SU-DHL-6 (cell line): ENCODE results near the gene C10orf71.

ENCODE experiments used
- H2AFZ ChIP-seq: fragments of 200-600 bp; sonication (generic); 2 replicates; pipeline ENCODE4 v1.6.1; 2014; ENCODE audit warnings: low read depth, mild to moderate bottlenecking, moderate library complexity, mixed read lengths, antibody characterized with exemption, low read length; ENCODE audit not compliant: severe bottlenecking
- H3F3A ChIP-seq: fragments of 200-600 bp; shearing (Covaris generic); 2 replicates; pipeline ENCODE4 v1.6.0; 2016; ENCODE audit warnings: antibody characterized with exemption, mild to moderate bottlenecking; ENCODE audit not compliant: insufficient read depth
- H3K27ac ChIP-seq: fragments of 200-600 bp; sonication (generic); 2 replicates; pipeline ENCODE4 v1.5.1; 2016; ENCODE audit warnings: low read depth, mild to moderate bottlenecking, low read length, moderate library complexity, mixed read lengths
- H3K27me3 ChIP-seq: fragments of 200-600 bp; sonication (generic), shearing (Covaris generic); 2 replicates; pipeline ENCODE4 v1.6.0; 2014; ENCODE audit warnings: mild to moderate bottlenecking, low read length
- H3K36me3 ChIP-seq: fragments of 200-600 bp; sonication (generic); 2 replicates; pipeline ENCODE4 v1.6.1; 2014; ENCODE audit warnings: mild to moderate bottlenecking, low read length, mixed read lengths
- H3K4me2 ChIP-seq: fragments of 300-600, 200-600 bp; shearing (Covaris generic), sonication (generic); 2 replicates; pipeline ENCODE4 v1.6.0; 2014; ENCODE audit warnings: low read length, low read depth, mild to moderate bottlenecking; ENCODE audit not compliant: poor library complexity, severe bottlenecking
- H3K4me3 ChIP-seq: fragments of 200-600 bp; sonication (generic); 2 replicates; pipeline ENCODE4 v1.5.1; 2014; ENCODE audit warnings: antibody characterized with exemption, low read length, mild to moderate bottlenecking, mixed read lengths; ENCODE audit not compliant: insufficient read depth, poor library complexity, severe bottlenecking
- H3K79me2 ChIP-seq: fragments of 200-600 bp; sonication (generic); 2 replicates; pipeline ENCODE4 v1.6.1; 2014; ENCODE audit warnings: mild to moderate bottlenecking, low read length, moderate library complexity; ENCODE audit not compliant: insufficient read depth
- H3K9ac ChIP-seq: fragments of 200-600 bp; sonication (generic); 2 replicates; pipeline ENCODE4 v1.7.0; 2014; ENCODE audit warnings: mild to moderate bottlenecking, low read length
- H3K9me2 ChIP-seq: fragments of 200-600 bp; sonication (generic); replicated peaks from 2 replicates; pipeline ENCODE4 v1.6.1; 2014; ENCODE audit warnings: low read length; ENCODE audit not compliant: insufficient read depth
- H3K9me3 ChIP-seq: fragments of 200-600 bp; sonication (generic); 2 replicates; pipeline ENCODE4 v1.6.1; 2014; ENCODE audit warnings: low read length, mixed read lengths; ENCODE audit not compliant: insufficient read depth
- H4K20me1 ChIP-seq: fragments of 200-600 bp; sonication (generic); 2 replicates; pipeline ENCODE4 v1.6.1; 2014; ENCODE audit warnings: low read depth, mild to moderate bottlenecking, antibody characterized with exemption, low read length, moderate library complexity, mixed read lengths
- CTCF ChIP-seq: fragments of 200-600 bp; sonication (generic); IDR thresholded peaks from one replicate; pipeline ENCODE4 v1.5.1; 2017; ENCODE audit warnings: antibody characterized with exemption, mild to moderate bottlenecking, low read length, moderate library complexity; ENCODE audit not compliant: insufficient read depth, poor library complexity, severe bottlenecking
- EZH2phosphoT487 ChIP-seq: fragments of 200-600 bp; sonication (generic), shearing (Covaris generic); conservative IDR thresholded peaks from 2 replicates; pipeline ENCODE4 v1.6.1; 2018; ENCODE audit warnings: mild to moderate bottlenecking, antibody characterized with exemption, low read length, moderate library complexity, mixed read lengths

Gene C10orf71

DNA sequence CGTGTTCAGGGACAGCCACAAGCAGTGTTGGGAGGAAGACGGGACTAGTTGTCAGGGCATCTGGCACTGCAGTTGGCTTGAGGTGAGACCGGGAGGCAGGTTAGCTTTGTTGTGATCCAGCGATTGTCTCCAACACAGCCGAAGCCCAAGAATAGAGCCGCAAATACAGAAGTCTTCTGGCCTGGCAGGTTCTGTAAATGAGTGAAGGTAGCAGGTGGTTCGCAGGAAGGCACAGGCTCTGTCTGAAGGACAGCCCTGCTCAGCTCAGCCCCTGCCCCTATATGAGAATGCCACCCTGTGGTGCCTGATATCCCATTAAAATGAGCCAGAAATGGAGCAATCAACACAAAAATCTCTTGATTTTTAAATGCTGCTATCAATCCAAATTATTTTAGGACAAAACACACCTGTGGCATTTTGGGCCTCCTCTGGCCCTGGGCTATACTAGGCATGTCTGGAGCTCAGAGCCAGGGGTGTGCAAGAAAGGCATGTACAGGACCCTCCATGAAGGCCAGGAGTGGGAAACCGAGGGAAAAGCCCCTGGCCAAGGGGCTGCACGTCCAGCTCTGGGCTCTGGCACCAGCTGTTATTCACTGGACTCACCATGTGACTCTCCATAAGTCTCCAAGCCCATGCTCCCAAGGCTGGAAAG, 11.2 kb upstream of the C10orf71 start:
- no peaks in the 10 kb centered on the region for H3K9me3 ChIP-seq
- no peak overlapping the region for H3K4me3 ChIP-seq
- no peaks in the 10 kb centered on the region for H3F3A ChIP-seq
- no peaks in the 10 kb centered on the region for H3K9me2 ChIP-seq
- H3K27ac ChIP-seq: no peak overlapping the region
- H4K20me1 ChIP-seq: no peaks in the 10 kb centered on the region
- no peak overlapping the region for H3K9ac ChIP-seq
- no peak overlapping the region for H2AFZ ChIP-seq
- TF ChIP-seq EZH2phosphoT487: no peak
- no peak for TF ChIP-seq CTCF
- no peak overlapping the region for H3K4me2 ChIP-seq
- H3K79me2 ChIP-seq: no peaks in the 10 kb centered on the region
- no peaks in the 10 kb centered on the region for H3K36me3 ChIP-seq
- H3K27me3 ChIP-seq: no peaks in the 10 kb centered on the region

GRCh38 chr10:49288341-49289065, 10.5 kb upstream of the C10orf71 start:
- no peak overlapping the region for H3K27ac ChIP-seq
- H3F3A ChIP-seq: no peaks in the 10 kb centered on the region
- no peaks in the 10 kb centered on the region for H3K27me3 ChIP-seq
- no peaks in the 10 kb centered on the region for H3K9me3 ChIP-seq
- H4K20me1 ChIP-seq: no peaks in the 10 kb centered on the region
- no peak for TF ChIP-seq CTCF
- no peak for TF ChIP-seq EZH2phosphoT487
- H3K9ac ChIP-seq: no peak overlapping the region
- no peak overlapping the region for H3K4me3 ChIP-seq
- H3K36me3 ChIP-seq: no peaks in the 10 kb centered on the region
- H3K9me2 ChIP-seq: no peaks in the 10 kb centered on the region
- no peak overlapping the region for H2AFZ ChIP-seq
- H3K4me2 ChIP-seq: no peak overlapping the region
- H3K79me2 ChIP-seq: no peaks in the 10 kb centered on the region

- no peaks in the 10 kb centered on the region for H3K27me3 ChIP-seq
- H2AFZ ChIP-seq: no peak overlapping the region
- no peak overlapping the region for H3K27ac ChIP-seq
- H3K4me2 ChIP-seq: no peak overlapping the region
- no peaks in the 10 kb centered on the region for H3K9me2 ChIP-seq
- H3K36me3 ChIP-seq: no peaks in the 10 kb centered on the region
- no peak overlapping the region for H3K4me3 ChIP-seq
- no peaks in the 10 kb centered on the region for H3K79me2 ChIP-seq
- TF ChIP-seq CTCF (no peak), EZH2phosphoT487 (no peak)
- no peaks in the 10 kb centered on the region for H3K9me3 ChIP-seq
- H3F3A ChIP-seq: no peaks in the 10 kb centered on the region
- no peaks in the 10 kb centered on the region for H4K20me1 ChIP-seq
- no peak overlapping the region for H3K9ac ChIP-seq
Observed at GRCh38 chr10:49289480-49289879, 9.5 kb upstream of the C10orf71 start.
